OCI-LY1 (cell line): ENCODE measurements around the gene ADAMTS17.

ENCODE experiments used
- H2AFZ ChIP-seq: fragments of 200-600 bp; sonication (generic), shearing (Covaris generic); 2 replicates; pipeline ENCODE4 v1.6.0; 2014; ENCODE audit warnings: antibody characterized with exemption, mild to moderate bottlenecking, low read length
- H3F3A ChIP-seq: fragments of 200-600 bp; sonication (generic), shearing (Covaris generic); 2 replicates; pipeline ENCODE4 v1.6.0; 2014; ENCODE audit warnings: mild to moderate bottlenecking, antibody characterized with exemption, low read length, moderate library complexity; ENCODE audit not compliant: insufficient read depth
- H3K27ac ChIP-seq: fragments of 200-600 bp; sonication (generic); 2 replicates; pipeline ENCODE4 v1.5.1; 2014; ENCODE audit warnings: low read length, mixed run types, mild to moderate bottlenecking, low read depth; ENCODE audit not compliant: poor library complexity, severe bottlenecking
- H3K27me3 ChIP-seq: fragments of 200-600 bp; sonication (generic); 2 replicates; pipeline ENCODE4 v1.6.0; 2014; ENCODE audit warnings: antibody characterized with exemption, mild to moderate bottlenecking, low read length, moderate library complexity; ENCODE audit not compliant: insufficient read depth
- H3K36me3 ChIP-seq: fragments of 200-600 bp; sonication (generic); 2 replicates; pipeline ENCODE4 v1.6.1; 2014; ENCODE audit warnings: mild to moderate bottlenecking, antibody characterized with exemption, low read length, moderate library complexity, mixed read lengths; ENCODE audit not compliant: insufficient read depth
- H3K4me1 ChIP-seq: fragments of 200-600 bp; sonication (generic); 2 replicates; pipeline ENCODE4 v1.5.1; 2014; ENCODE audit warnings: mild to moderate bottlenecking, low read length, moderate library complexity; ENCODE audit not compliant: insufficient read depth, severe bottlenecking
- H3K4me2 ChIP-seq: fragments of 200-600 bp; sonication (generic), shearing (Covaris generic); 2 replicates; pipeline ENCODE4 v1.6.1; 2014; ENCODE audit warnings: low read length
- H3K4me3 ChIP-seq: fragments of 200-600 bp; sonication (generic); 2 replicates; pipeline ENCODE4 v1.5.1; 2014; ENCODE audit warnings: low read length, low read depth, mild to moderate bottlenecking, mixed read lengths; ENCODE audit not compliant: poor library complexity, severe bottlenecking
- H3K79me2 ChIP-seq: fragments of 200-600 bp; shearing (Covaris generic); 2 replicates; pipeline ENCODE4 v1.6.1; 2016; ENCODE audit warnings: mixed run types, low read length, mixed read lengths; ENCODE audit not compliant: insufficient read depth
- H3K9ac ChIP-seq: fragments of 200-600 bp; sonication (generic), shearing (Covaris generic); 2 replicates; pipeline ENCODE4 v1.6.1; 2014; ENCODE audit warnings: mild to moderate bottlenecking, low read length, mixed read lengths
- H3K9me2 ChIP-seq: fragments of 200-600 bp; sonication (generic), shearing (Covaris generic); 2 replicates; pipeline ENCODE4 v1.6.1; 2014; ENCODE audit warnings: low read depth, mild to moderate bottlenecking, low read length, mixed read lengths
- H3K9me3 ChIP-seq: fragments of 200-600 bp; shearing (Covaris generic); 2 replicates; pipeline ENCODE4 v1.6.1; 2014; ENCODE audit warnings: low read length, mixed read lengths
- H4K20me1 ChIP-seq: fragments of 200-600 bp; sonication (generic), shearing (Covaris generic); 2 replicates; pipeline ENCODE4 v1.6.0; 2016; ENCODE audit warnings: mild to moderate bottlenecking, low read length; ENCODE audit not compliant: insufficient read depth
- EZH2 ChIP-seq: fragments of 200-600 bp; sonication (generic), shearing (Covaris generic); IDR thresholded peaks from 2 replicates; pipeline ENCODE4 v1.8.0; 2017; ENCODE audit warnings: borderline replicate concordance, mixed run types, mild to moderate bottlenecking, antibody characterized with exemption, low read length, moderate library complexity, mixed read lengths
- TF ChIP-seq, protein P1 (sequence below): fragments of 200-600 bp; sonication (generic), shearing (Covaris generic); IDR thresholded peaks from 2 replicates; pipeline ENCODE4 v1.5.1; 2017; ENCODE audit warnings: mild to moderate bottlenecking, antibody characterized with exemption, low read length, moderate library complexity, mixed read lengths

ADAMTS17 gene

DNA sequence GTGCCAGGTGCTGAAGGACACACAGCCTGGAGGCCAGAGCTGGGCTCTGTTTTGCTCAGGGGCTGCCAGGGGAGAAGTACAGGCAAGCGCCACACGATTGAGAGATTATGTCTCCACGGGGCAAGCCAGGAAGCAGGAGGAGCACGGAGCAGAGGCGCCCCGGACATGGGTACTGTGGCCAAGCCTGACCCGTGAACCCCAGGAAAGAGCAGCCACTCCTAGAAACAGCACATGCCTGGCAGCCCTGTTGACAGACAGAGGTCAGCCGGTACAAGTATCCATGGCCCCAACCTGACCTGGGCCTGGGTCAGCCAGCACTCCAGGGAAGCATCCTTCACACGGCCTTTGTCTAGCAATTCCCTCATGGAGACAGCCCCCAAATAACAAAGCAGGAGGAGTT is 89.4 kb downstream of the ADAMTS17 start:
- H3K9ac ChIP-seq = no peak overlapping the region
- H3K9me3 ChIP-seq = no peaks in the 10 kb centered on the region
- no peaks in the 10 kb centered on the region for H3K9me2 ChIP-seq
- H3K4me2 ChIP-seq = no peak overlapping the region
- H3K27ac ChIP-seq = no peak overlapping the region
- H2AFZ ChIP-seq = no peak overlapping the region
- no peaks in the 10 kb centered on the region for H3K36me3 ChIP-seq
- H3F3A ChIP-seq = no peaks in the 10 kb centered on the region
- no peaks in the 10 kb centered on the region for H4K20me1 ChIP-seq
- H3K4me3 ChIP-seq = no peak overlapping the region
- TF ChIP-seq, protein P1, sequence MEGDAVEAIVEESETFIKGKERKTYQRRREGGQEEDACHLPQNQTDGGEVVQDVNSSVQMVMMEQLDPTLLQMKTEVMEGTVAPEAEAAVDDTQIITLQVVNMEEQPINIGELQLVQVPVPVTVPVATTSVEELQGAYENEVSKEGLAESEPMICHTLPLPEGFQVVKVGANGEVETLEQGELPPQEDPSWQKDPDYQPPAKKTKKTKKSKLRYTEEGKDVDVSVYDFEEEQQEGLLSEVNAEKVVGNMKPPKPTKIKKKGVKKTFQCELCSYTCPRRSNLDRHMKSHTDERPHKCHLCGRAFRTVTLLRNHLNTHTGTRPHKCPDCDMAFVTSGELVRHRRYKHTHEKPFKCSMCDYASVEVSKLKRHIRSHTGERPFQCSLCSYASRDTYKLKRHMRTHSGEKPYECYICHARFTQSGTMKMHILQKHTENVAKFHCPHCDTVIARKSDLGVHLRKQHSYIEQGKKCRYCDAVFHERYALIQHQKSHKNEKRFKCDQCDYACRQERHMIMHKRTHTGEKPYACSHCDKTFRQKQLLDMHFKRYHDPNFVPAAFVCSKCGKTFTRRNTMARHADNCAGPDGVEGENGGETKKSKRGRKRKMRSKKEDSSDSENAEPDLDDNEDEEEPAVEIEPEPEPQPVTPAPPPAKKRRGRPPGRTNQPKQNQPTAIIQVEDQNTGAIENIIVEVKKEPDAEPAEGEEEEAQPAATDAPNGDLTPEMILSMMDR = no peak
- no peak for TF ChIP-seq EZH2
- H3K27me3 ChIP-seq = no peaks in the 10 kb centered on the region
- no peaks in the 10 kb centered on the region for H3K4me1 ChIP-seq
- no peaks in the 10 kb centered on the region for H3K79me2 ChIP-seq

DNA sequence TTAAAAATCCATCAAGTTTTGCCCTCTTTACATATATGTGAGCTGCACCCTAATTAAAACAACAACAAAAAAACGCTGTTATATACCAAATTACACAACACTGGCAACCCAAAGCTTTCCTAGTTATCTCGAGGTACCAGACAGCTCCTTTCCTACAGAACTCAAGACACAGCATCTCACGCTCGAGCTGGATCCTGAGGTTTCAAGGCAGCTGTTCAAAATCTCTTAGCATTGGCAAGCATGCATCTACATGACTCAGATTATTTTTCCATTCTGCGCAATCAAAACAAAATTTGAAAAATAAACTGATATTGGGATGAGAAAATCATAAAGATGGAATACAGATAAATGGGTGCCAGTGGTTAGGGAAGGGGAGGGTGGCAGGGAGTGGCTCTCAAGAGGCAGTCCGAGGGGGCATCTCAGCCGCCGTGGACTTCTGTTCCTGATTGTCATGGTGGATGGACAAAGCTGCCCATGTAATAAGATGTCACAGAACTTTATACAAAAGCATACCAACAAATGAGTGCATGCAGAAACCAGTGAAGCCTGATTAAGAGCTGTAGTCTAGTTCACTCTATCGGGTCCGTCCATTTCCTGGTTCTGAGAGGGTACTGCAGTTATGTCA is 91.5 kb downstream of the ADAMTS17 start:
- Histone ChIP-seq H3K9me3 (no peaks in the 10 kb centered on the region), H3K36me3 (no peaks in the 10 kb centered on the region), H3K4me1 (no peaks in the 10 kb centered on the region), H3K27me3 (no peaks in the 10 kb centered on the region), H2AFZ (no peak overlapping the region), H3K27ac (no peak overlapping the region), H3F3A (no peaks in the 10 kb centered on the region), H3K4me2 (no peak overlapping the region), H3K4me3 (no peak overlapping the region), H3K9me2 (no peaks in the 10 kb centered on the region), H3K79me2 (no peaks in the 10 kb centered on the region), H3K9ac (no peak overlapping the region), H4K20me1 (no peaks in the 10 kb centered on the region)
- TF ChIP-seq EZH2 = no peak
- TF ChIP-seq, protein P1 = no peak

DNA sequence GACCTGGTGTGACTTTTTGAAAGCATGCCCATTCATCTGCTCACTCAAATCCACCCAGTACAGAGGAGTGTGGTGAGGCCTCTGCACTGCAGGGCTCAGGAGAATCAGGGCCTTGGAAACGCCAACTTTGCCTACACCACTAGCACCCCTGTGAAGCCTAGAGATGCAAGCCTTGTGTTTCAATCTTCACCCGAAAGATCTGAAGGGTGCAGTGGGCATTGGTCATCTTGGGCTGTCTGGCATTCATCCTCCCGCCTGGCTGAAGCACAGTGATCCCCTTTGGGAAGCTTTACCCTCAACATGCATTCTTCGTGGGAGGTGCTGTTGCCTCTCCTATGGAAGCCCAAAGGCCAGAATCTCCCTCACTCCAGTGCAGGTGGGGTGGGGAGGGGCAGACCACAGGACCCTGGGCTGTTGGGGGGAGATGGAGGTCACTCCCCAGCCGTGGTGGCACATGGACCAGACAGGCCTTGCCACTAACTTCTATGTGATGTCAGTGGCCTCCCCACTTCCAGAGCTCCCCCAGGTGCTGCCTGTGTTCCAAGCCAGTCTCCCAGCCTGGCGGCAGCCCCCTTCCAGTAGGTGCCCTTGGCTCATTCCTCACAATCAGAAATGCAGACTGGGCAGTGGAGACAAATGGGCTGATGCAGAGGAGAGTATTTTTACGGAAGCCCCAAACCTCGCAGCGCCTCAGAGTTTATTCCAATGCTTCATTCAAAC is 92.5 kb downstream of the ADAMTS17 start:
- H4K20me1 ChIP-seq = no peaks in the 10 kb centered on the region
- H3K4me1 ChIP-seq = no peaks in the 10 kb centered on the region
- no peaks in the 10 kb centered on the region for H3K9me2 ChIP-seq
- H2AFZ ChIP-seq = no peak overlapping the region
- H3K9ac ChIP-seq = no peak overlapping the region
- no peaks in the 10 kb centered on the region for H3K36me3 ChIP-seq
- no peaks in the 10 kb centered on the region for H3K9me3 ChIP-seq
- no peak for TF ChIP-seq EZH2
- TF ChIP-seq, protein P1 = no peak
- H3K4me2 ChIP-seq = no peak overlapping the region
- no peaks in the 10 kb centered on the region for H3K79me2 ChIP-seq
- H3K27ac ChIP-seq = no peak overlapping the region
- no peaks in the 10 kb centered on the region for H3K27me3 ChIP-seq
- no peaks in the 10 kb centered on the region for H3F3A ChIP-seq
- H3K4me3 ChIP-seq = no peak overlapping the region
